SK-N-SH treated with all-trans-retinoic acid at 6 μM for 48 hours (cell line): ENCODE measurements around the gene FYN.

Experiments
- ATAC-seq: fragments of 200-7000 bp; cut with Tn5 transposase; 3 replicates; pipeline ENCODE4 v1.9.1; 2020; ENCODE audit warnings: mild to moderate bottlenecking, moderate library complexity
- BACH2 ChIP-seq: fragments of 250-450 bp; sonication (Bioruptor Pico); IDR thresholded peaks from 2 replicates; pipeline ENCODE4 v1.9.0; 2021; ENCODE audit warnings: mild to moderate bottlenecking, borderline replicate concordance
- CREB5 ChIP-seq: fragments of 250-450 bp; sonication (Bioruptor Pico); IDR thresholded peaks from 2 replicates; pipeline ENCODE4 v1.5.1; 2020; ENCODE audit warnings: low read depth, mild to moderate bottlenecking, moderate library complexity
- CSDC2 ChIP-seq: fragments of 250-450 bp; sonication (Bioruptor Pico); IDR thresholded peaks from 2 replicates; pipeline ENCODE4 v1.5.0; 2020; ENCODE audit warnings: mild to moderate bottlenecking, moderate library complexity
- ESRRG ChIP-seq: fragments of 250-450 bp; sonication (Bioruptor Pico); IDR thresholded peaks from 2 replicates; pipeline ENCODE4 v1.6.1; 2021; ENCODE audit warnings: mild to moderate bottlenecking
- GLIS3 ChIP-seq: fragments of 250-450 bp; sonication (Bioruptor Pico); IDR thresholded peaks from 2 replicates; pipeline ENCODE4 v1.5.0; 2020; ENCODE audit warnings: mild to moderate bottlenecking, moderate library complexity
- ISL1 ChIP-seq: fragments of 250-450 bp; sonication (Bioruptor Pico); IDR thresholded peaks from 2 replicates; pipeline ENCODE4 v2.1.2; 2022; ENCODE audit warnings: mild to moderate bottlenecking, moderate library complexity
- OSR1 ChIP-seq: fragments of 250-450 bp; sonication (Bioruptor Pico); IDR thresholded peaks from 2 replicates; pipeline ENCODE4 v1.8.0; 2022; ENCODE audit warnings: moderate library complexity, mild to moderate bottlenecking, inconsistent platforms
- POU6F1 ChIP-seq: fragments of 250-450 bp; sonication (Bioruptor Pico); IDR thresholded peaks from 2 replicates; pipeline ENCODE4 v1.8.0; 2021; ENCODE audit warnings: low read depth, mild to moderate bottlenecking, moderate library complexity, borderline replicate concordance
- PPARA ChIP-seq: fragments of 250-450 bp; sonication (Bioruptor Pico); IDR thresholded peaks from 2 replicates; pipeline ENCODE4 v1.5.0; 2020; ENCODE audit warnings: mild to moderate bottlenecking, borderline replicate concordance
- RARB ChIP-seq: fragments of 250-450 bp; sonication (Bioruptor Pico); IDR thresholded peaks from 2 replicates; pipeline ENCODE4 v1.8.0; 2021; ENCODE audit warnings: mild to moderate bottlenecking, moderate library complexity
- SNAI2 ChIP-seq: fragments of 250-450 bp; sonication (Bioruptor Pico); IDR thresholded peaks from 2 replicates; pipeline ENCODE4 v1.5.0; 2020; ENCODE audit warnings: mild to moderate bottlenecking, moderate library complexity
- TCF4 ChIP-seq: fragments of 250-450 bp; sonication (Bioruptor Pico); IDR thresholded peaks from 2 replicates; pipeline ENCODE4 v1.8.0; 2021; ENCODE audit warnings: mild to moderate bottlenecking, moderate library complexity, borderline replicate concordance
- TOX ChIP-seq: fragments of 250-450 bp; sonication (Bioruptor Pico); IDR thresholded peaks from 2 replicates; pipeline ENCODE4 v1.8.0; 2021; ENCODE audit warnings: mild to moderate bottlenecking, moderate library complexity, borderline replicate concordance
- TSHZ2 ChIP-seq: fragments of 250-450 bp; sonication (Bioruptor Pico); IDR thresholded peaks from 2 replicates; pipeline ENCODE4 v1.5.0; 2020; ENCODE audit warnings: mild to moderate bottlenecking, moderate library complexity
- ZC3H10 ChIP-seq: fragments of 250-450 bp; sonication (Bioruptor Pico); IDR thresholded peaks from 2 replicates; pipeline ENCODE4 v1.5.1; 2021; ENCODE audit warnings: mild to moderate bottlenecking, moderate library complexity
- ZFP3 ChIP-seq: fragments of 250-450 bp; sonication (Bioruptor Pico); IDR thresholded peaks from 2 replicates; pipeline ENCODE4 v1.5.0; 2020; ENCODE audit warnings: mild to moderate bottlenecking, moderate library complexity
- ZFP30 ChIP-seq: fragments of 450-650 bp; formaldehyde crosslinking; IDR thresholded peaks from 2 replicates; pipeline ENCODE4 v1.5.0; 2022; ENCODE audit warnings: mild to moderate bottlenecking, moderate library complexity
- ZNF8 ChIP-seq: fragments of 450-650 bp; formaldehyde crosslinking; IDR thresholded peaks from 2 replicates; pipeline ENCODE4 v1.5.0; 2020; ENCODE audit warnings: mild to moderate bottlenecking, moderate library complexity
- TF ChIP-seq, protein P1 (sequence below): fragments of 250-450 bp; sonication (Bioruptor Pico); IDR thresholded peaks from 2 replicates; pipeline ENCODE4 v1.5.1; 2021; ENCODE audit warnings: mild to moderate bottlenecking, moderate library complexity

The FYN gene

GRCh38 chr6:111661541-111662061, 211.7 kb downstream of the FYN start:
- no peak for TF ChIP-seq PPARA
- no peak for TF ChIP-seq BACH2 (CRISPR knock-in tag)
- TF ChIP-seq CREB5 (CRISPR knock-in tag), result no peak
- TF ChIP-seq GLIS3, result no peak
- TF ChIP-seq TOX (CRISPR knock-in tag), result no peak
- TF ChIP-seq ESRRG (CRISPR knock-in tag), result no peak
- TF ChIP-seq CSDC2 (CRISPR knock-in tag), result no peak
- no peak for TF ChIP-seq TCF4 (CRISPR knock-in tag)
- TF ChIP-seq ISL1 (CRISPR knock-in tag), result no peak
- TF ChIP-seq POU6F1 (CRISPR knock-in tag), result no peak
- no peak for ATAC-seq

DNA sequence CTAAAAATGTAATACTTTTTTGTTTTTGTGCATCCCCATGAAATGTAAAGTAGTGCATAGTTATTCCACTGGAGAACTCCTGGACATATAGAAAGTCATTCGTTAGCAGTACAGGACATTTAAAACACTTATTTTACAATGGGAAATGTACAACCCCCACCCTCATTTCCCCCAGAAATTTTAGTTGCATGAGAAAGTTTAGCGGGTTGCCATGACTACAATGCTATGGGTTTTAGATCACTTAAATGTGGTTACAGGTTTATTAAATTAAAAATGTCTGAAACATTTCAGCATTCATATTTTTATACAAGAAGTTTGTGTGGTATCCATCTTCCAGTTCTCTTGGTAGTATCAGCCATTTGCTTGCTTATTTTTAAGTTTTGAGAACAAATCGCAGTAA, 212.7 kb downstream of the FYN start:
- ATAC-seq, result no peak
- TF ChIP-seq, protein P1, sequence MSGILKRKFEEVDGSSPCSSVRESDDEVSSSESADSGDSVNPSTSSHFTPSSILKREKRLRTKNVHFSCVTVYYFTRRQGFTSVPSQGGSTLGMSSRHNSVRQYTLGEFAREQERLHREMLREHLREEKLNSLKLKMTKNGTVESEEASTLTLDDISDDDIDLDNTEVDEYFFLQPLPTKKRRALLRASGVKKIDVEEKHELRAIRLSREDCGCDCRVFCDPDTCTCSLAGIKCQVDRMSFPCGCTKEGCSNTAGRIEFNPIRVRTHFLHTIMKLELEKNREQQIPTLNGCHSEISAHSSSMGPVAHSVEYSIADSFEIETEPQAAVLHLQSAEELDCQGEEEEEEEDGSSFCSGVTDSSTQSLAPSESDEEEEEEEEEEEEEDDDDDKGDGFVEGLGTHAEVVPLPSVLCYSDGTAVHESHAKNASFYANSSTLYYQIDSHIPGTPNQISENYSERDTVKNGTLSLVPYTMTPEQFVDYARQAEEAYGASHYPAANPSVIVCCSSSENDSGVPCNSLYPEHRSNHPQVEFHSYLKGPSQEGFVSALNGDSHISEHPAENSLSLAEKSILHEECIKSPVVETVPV (CRISPR knock-in tag), result no peak
- TF ChIP-seq ZFP30 (CRISPR knock-in tag), result no peak

- ATAC-seq, result no peak
- TF ChIP-seq ESRRG (CRISPR knock-in tag), result no peak
- no peak for TF ChIP-seq CSDC2 (CRISPR knock-in tag)
- TF ChIP-seq PPARA, result no peak
- no peak for TF ChIP-seq CREB5 (CRISPR knock-in tag)
- no peak for TF ChIP-seq TCF4 (CRISPR knock-in tag)
- no peak for TF ChIP-seq RARB (CRISPR knock-in tag)
- TF ChIP-seq GLIS3, result no peak
- no peak for TF ChIP-seq TOX (CRISPR knock-in tag)
- TF ChIP-seq BACH2 (CRISPR knock-in tag), result no peak
- TF ChIP-seq SNAI2 (CRISPR knock-in tag), result no peak
- TF ChIP-seq ZNF8, result no peak
- no peak for TF ChIP-seq POU6F1 (CRISPR knock-in tag)
- no peak for TF ChIP-seq ZC3H10
- TF ChIP-seq, protein P1 (CRISPR knock-in tag), result no peak
- TF ChIP-seq TSHZ2, result no peak
- TF ChIP-seq ZFP3, result no peak
- no peak for TF ChIP-seq ZFP30 (CRISPR knock-in tag)
- TF ChIP-seq OSR1 (CRISPR knock-in tag), result no peak
Measured at GRCh38 chr6:111658462-111659154, 214.6 kb downstream of the FYN start.
